NCI-H2196 (cell line): ENCODE data around the gene SPTLC2.
"Not testable (repeated sequence)": the region's sequence is repeated elsewhere in the genome, so short reads cannot be mapped to it uniquely, and the experiment has no call there.

Experiments
- DNase-seq: peaks from one replicate; lab custom pipeline; 2025; ENCODE audit not compliant: unreplicated experiment; lab: John Stamatoyannopoulos, UW

Gene SPTLC2

DNA sequence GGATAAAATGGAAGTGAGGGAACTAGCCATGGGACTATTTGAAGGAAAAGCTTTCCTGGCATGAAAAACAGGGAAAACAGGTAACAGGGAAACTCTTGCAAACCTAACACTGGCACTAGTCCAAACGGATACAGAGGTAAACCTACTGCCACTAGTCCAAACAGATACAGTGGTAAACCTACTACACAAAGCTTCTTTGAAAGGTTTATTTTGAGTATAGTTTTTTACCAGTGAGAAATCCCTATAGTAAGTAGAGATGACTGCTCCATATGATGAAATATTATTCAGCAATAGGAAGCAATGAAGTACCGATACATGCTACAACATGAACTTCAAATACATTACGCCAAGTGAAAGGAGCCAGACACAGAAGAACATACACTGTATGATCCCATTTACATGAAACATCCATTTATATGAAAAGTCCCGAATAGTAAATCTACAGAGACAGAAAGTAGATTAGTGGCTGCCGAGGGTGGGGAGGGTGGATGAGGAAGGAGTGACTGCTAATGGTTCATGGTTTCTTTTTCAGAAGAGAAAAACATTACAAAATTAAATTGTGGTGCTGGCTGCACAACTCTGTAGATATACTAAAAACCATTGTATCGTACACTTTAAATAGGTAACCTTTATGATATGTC, 25.5 kb downstream of the SPTLC2 start:
- peak; percentile 26 for DNase-seq

DNA sequence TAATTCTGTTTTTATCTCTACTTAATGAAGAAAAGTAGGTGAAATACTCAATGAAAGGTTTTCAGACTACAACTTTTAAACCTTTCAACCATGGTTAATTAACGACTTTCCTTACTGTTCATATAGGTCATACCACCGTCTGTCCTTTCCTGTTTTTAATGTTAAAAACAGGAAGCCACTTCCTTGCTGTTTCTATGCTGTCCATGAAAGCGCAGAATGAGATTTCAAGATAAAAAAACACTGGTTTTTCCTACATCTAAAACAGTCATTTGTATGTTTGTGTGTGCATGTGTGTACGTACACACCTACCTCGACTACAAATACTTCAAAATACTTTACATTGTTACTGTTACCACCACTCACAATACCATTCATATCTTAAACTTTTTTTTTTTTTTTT, 27.3 kb downstream of the SPTLC2 start:
- no peak for DNase-seq

DNA sequence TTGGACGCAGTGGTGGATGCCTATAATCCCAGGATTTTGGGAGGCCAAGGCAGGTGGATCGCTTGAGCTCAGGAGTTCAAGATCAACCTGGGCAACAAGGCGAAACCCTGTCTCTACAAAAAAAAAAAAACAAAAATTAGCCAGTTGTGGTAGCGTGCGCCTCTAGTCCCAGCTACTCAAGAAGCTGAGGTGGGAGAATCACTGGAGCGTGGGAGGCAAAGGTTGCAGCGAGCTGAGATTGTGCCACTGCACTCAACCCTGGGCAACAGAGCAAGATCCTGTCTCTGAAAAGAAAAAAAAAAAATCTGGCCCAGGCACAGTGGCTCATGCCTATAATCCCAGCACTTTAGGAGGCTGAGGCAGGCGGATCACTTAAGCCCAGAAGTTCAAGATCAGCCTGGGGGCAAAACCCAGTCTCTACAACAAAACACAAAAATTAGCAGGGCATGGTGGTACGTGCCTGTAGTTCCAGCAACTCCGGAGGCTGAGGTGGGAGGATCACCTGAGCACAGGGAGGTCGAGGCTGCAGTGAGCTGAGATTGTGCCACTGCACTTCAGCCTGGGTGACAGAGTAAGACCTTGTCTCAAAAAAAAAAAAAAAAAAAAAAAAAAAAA, 27.9 kb downstream of the SPTLC2 start:
- not testable (repeated sequence) for DNase-seq

DNA sequence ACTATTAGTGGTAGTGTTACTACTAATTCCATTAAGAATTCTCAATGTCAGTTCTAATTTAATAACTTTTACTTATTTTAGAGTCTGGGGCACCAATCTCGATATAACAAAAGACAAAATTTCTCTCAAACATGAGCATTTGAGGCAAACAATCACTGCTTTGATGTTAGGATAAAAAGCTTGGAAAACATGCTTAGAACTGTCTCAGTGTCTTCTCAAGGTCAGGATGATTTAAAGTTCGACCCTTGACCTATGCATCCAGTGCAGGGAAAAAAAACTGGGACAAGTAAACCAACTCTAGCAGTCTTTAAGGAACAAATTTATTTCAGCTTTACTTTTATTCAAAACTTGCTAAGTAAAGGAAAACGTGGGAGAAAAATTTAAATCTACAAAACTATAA, 31.1 kb downstream of the SPTLC2 start:
- no peak for DNase-seq

DNA sequence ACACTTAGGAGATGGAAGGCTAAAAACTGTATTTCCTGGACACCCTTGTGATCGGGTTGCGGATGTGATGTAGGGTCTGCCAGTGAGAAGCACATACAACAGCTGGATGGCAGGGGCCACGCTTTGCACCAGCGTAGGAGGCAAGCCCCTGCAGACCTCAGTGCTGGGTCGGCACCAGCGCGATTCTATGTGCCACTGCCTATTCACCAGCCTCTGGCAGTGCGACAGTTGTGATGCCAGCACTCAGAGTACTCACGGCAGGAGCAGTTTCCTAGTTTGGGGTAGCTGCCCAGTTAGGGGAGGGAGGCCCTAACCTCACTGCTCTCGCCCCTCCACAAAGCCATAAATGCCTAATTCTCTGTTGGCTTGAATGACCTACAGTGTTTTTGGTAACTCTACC, 31.6 kb downstream of the SPTLC2 start:
- no peak for DNase-seq

DNA sequence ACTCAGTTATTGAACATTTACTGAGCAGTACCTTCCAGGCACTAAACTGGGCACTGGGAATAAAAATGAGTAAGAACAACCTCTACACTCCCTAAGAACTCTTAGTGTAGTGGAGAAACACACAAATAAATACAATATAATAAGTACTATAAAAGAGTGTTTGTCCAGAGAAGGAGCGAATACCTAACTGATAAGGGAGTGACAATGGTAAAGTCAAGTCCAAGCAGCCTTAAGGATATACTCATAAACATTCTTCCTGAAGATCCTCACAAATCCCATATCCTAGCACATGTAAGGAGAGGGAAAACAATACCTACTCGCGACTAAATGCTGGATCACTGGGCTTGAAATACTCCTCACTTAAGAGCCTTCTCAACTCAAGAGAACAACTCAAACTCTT, 32.8 kb downstream of the SPTLC2 start:
- DNase-seq: no peak

DNA sequence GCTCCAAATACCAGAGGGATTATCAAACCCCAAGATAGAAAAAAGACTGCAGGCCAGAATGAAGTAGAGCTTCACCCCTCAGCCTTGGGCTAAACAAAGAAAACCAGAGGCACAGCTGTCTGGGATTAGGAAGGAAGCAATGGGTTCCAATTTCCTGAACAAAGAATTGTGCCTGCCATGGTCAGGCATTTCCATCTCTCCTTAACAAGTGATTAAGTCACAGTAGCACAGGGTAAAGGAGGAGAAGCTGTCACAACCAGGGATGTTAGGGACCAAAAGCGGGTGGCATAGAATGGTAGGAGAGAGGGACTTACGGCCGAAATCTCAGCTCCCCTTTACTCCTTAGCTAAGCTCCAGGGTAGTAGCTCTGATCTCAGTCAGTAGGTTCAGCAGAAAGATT, 33.9 kb downstream of the SPTLC2 start:
- DNase-seq: no peak

DNA sequence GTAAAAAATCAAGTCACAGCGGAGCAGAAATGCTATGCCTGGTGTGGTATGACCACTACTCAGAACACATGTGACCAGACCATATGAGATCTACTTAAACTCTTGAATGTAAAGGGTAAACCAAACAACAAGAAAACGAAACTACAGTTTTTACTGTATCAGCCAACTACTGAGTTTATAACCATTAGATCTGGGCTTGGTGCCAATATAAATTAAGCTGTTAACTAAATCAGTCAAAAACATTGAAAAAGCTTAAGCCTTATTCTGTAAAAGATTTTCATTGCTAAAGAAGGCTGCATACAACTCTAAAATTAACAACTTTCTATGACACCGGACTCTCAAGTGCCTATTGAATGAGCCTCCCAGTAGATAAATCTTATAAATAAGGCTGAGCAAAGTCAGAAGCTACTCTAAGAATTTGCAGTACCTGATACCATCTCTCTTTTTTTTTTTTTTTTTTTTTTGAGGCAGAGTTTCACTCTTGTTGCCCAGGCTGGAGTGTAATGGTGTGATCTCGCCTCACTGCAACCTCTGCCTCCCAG, 35.4 kb downstream of the SPTLC2 start:
- peak; percentile 29 for DNase-seq

DNA sequence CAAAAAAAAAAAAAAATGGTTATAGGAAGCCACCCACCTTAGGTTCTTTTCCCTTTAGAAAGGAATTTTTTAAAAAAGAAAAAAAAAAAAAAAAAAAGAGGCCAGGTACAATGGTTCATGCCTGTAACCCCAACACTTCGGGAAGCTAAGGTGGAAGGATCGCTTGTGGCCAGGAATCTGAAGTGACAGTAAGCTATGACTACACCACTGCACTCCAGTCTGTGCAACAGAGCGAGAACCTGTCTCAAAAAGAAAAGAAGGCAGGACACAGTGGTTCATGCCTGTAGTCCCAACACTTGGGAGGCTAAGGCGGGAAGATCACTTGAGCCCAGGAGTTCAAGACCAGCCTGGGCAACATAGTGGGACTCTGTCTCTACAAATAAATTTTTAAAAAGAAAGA, 36.0 kb downstream of the SPTLC2 start:
- no peak for DNase-seq

DNA sequence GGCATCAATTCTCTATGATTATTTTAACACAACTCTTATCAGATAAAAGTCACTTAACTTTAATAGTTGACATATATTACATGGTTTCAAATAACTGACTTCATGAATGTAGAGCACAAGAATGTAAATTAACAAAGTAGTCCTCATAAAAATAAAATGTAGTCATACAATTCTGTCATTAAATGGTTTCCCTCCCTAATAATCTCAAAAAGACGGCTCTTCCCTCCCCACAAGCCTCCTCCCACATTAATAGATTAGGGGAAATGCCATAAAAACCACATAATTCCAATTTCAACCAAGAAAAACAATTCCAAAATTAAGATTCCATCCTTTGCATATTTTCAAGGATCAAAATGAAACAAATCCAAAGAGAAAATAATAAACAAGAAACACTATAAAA, 36.7 kb downstream of the SPTLC2 start:
- no peak for DNase-seq

DNA sequence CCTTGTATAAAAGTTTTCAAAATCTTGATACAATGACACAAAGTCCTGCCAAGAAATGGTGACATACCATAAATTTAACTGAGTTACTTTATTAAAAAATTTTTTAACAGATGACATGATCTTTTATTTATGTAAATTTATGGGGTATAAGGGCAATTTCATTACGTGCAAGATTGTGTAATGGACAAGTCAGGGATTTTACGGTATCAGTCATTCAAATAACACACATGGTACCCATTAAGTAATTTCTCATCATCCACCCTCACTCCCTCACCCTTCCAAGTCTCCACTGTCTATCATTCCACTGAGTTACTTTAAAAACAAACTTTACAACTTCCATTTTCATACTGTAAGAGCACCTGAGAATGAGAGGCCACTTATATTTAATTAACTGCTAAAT, 37.4 kb downstream of the SPTLC2 start:
- DNase-seq: no peak

DNA sequence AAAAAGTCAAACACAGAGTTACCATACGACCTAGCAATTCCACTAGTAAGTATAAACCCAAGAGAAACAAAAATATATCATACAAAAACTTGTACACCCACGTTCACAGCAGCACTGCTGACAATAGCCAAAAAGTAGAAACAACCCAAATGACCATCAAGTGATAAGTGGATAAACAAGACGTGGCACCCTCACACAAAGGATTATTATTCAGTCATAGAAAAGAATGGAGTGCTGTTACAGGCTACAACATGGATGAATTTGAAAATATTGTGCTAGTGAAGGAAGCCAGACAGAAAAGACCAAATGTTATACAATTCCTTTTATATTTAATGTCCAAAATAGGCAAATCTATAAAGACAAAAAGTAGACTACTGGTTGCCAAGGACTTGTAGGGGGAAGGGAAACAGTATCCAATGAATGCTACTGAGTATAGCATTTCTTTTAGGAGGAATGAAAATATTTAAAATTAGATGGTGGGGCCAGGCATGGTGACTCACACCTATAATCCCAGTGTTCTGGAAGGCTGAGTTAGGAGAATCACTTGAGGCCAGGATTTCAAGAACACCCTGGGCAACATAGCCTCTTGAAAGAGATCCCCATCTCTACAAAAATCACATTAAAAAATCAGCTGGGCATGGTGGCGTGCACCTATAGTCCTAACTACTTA, 41.9 kb downstream of the SPTLC2 start:
- DNase-seq: no peak

DNA sequence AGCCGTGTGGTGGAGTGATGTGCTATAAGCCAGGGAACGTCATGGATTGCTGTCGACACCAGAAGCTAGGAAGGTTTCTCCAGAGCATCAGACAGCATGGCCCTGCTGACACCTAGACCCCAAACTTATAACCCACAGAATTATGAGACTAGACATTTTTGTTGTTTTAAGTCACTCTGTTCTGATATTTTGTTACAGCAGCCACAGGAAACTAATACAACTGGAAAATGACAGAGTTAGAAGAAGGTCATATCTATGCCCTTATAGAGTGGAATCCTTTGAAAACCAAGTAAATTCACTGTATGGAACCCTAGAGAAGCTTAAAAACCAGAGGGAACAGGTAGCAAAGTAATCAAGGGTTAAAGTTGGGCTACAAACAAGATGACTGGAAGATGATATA, 42.5 kb downstream of the SPTLC2 start:
- no peak for DNase-seq

DNA sequence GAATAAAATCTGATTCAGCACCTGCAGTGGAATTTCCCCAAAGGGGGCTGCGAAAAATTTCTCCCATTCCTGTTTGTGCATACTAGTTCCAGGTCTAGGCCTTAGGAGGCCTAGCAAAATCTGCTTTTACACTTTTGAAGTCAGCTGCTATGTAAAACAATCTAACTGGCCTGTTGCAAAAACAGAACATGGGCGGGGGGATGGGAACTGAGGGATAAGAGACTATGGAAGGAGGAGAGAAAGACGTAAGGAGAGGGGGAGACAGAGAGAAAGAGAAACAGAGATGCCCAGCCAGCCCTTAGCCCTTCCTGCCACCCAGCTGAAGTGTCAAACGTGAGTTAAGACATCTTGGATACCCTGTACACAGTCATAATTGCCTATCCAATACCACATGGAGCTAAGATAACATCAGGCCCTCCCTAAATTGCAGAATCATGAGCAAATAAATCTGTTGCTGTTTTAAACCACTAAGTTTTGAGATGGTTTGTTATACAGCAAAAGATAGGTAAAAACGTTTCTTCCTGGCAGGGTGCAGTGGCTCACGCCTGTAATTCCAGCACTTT, 45.6 kb downstream of the SPTLC2 start:
- no peak for DNase-seq

DNA sequence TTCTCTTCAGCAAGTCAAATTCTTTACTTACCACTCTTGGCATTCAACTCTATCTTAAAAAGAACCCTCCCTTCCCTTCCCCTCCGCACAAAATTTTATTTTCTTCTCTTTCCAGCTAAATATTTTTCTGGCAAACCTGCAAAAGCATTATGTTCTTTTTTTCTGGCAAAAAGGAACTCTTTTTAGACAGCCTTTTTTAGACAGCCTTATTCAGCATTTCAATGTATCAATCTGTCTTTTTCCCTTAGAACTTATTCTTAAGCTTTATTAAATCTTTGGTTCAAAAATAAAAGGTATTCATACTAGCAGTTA, 50.5 kb downstream of the SPTLC2 start:
- no peak for DNase-seq

DNA sequence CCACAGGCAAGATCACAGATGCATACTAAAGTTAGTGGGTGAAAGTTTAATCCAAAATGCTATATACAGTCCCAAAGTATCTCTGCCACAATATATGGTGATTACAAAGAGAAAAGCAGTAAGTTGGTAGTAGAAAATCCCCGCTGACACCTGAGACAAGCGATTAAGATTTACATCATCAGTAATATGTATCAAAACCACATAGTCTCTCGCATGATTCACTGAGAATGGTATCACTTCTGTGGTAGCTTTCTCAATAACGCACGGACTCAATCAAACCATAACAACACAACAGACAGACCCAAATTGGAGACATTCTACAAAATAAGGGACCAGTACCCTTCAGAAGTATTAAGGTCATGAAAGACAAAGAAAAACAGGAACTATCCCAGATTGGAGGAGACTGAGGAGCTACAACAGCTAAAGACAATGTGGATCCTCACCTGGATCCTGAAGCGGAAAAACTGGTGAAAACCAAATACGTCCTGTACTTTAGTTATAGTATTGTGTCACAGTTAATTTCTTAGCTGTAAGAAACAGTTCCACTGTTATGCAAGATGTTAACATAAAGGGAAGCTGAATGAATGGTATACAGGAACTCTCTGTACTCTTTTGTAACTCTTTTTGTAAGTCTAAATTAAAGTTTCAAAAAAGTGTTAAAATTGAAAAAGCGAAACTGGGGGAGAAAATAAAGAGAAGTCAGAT, 51.0 kb downstream of the SPTLC2 start:
- DNase-seq: no peak

DNA sequence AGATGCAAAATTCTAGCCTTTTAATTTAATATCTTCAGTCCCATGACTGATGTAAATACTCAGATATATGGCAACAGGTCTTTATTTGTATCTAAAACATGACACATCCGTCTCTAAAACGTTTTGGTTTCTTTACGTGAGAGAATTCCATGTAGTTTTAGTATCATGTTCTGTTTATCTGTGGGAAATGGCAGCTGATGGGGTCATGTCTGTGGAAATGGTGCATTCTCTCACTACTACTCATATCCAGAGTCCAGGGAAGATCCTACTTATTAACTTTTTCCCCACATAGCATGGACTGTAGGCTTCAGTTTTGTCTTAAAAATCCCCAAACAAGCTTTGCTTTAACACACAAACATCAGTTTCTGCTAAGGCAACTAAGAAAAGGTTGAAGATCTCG, 53.8 kb downstream of the SPTLC2 start:
- no peak for DNase-seq

DNA sequence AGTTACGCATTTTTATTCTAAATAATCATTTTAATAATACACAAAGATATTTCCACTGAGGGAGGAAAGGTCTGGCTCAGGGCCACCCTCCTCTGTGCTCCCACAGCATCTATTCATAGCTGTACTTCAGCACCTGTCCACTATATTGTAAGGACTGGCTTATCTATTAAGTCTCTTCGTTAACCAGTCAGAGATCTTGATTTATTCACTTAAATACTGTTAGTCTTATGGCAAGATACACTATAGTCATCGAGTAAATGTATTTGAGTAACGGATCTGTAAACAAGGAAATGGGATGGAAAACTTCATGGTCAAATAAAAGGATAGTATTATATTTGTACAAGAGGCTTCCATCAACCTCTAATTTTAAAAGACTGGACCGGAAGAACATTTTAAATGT, 54.6 kb downstream of the SPTLC2 start:
- no peak for DNase-seq

DNA sequence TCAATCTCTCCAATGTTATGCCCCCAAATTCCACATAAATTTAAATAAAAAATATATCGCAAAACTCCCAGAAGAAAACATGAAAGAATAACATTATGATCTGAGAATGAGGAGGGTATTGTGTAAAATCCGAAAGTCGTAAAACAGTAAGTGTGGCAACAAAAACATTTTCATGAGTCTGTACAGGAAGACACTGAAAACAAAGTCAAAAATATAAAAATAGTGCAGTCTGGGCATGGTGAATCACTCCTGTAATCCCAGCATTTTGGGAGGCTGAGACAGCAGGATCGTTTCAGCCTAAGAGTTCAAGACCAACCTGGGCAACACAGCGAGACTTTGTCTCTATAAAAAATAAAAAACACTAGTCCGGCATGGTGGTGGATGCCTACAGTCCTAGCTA, 57.1 kb downstream of the SPTLC2 start:
- no peak for DNase-seq

DNA sequence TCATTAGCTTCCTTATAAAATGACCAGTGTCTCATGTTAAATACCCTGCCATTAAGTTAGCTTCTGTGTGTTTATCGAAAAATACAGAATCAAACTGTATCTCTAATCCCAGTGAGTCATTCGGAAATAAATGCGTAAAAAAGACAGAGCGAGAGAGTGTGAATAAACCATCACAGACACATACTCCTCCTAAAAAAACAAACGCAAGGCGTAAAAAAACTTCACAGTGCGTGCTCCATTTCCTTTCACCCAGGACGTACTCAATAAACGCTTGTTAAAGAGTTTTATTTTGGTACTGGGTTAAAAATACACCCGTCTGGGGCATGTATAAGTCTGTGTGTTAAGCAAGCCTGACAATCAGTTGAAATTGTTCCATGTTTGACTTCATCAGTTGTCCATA, 59.0 kb downstream of the SPTLC2 start:
- no peak for DNase-seq

DNA sequence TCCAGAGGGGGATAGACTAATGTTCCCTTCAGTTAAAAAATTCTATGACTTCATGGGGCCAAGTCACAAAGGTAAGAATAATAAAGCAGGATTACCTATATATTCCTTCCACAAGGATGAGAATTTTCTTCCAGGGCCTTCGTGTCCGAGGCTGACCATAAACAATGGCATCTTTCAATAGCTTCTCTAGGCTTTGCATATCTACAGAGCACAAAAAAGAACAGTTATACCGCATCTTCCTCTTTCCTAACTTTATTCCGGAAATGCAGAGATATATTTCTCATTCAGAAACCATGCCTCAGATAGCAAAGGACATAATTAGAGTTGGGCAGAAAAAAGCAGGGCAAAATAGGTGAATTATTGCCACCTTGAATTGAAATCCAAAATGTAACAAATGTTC, 59.5 kb downstream of the SPTLC2 start:
- no peak for DNase-seq
